ENCODE data around the gene SRBD1.

Gene SRBD1

GRCh38 chr2:45606796-45607195 is 4.3 kb downstream of the SRBD1 start:
- Histone ChIP-seq H3K36me3 (ENCODE audit: insufficient read depth, low read length) (peaks cover 23% of the 10 kb centered on the region), H3K27me3 (ENCODE audit: insufficient read depth, low read length) (no peaks in the 10 kb centered on the region), H3K4me1 (ENCODE audit: insufficient read depth, low read length) (peaks cover 11% of the 10 kb centered on the region), H3K9me3 (ENCODE audit: low read length) (no peaks in the 10 kb centered on the region), H2AFZ (ENCODE audit: low read depth, low read length) (no peak overlapping the region), H3K4me3 (ENCODE audit: low read length) (no peak overlapping the region)

GRCh38 chr2:45605116-45605515 is 6.0 kb downstream of the SRBD1 start:
- Histone ChIP-seq H2AFZ (ENCODE audit: low read depth, low read length) (no peak overlapping the region), H3K4me1 (ENCODE audit: insufficient read depth, low read length) (peaks cover 4% of the 10 kb centered on the region), H3K27me3 (ENCODE audit: insufficient read depth, low read length) (no peaks in the 10 kb centered on the region), H3K4me3 (ENCODE audit: low read length) (no peak overlapping the region), H3K36me3 (ENCODE audit: insufficient read depth, low read length) (peaks cover 39% of the 10 kb centered on the region), H3K9me3 (ENCODE audit: low read length) (no peaks in the 10 kb centered on the region)

- H3K4me3 ChIP-seq (ENCODE audit: low read length) = no peak overlapping the region
- H3K27me3 ChIP-seq (ENCODE audit: insufficient read depth, low read length) = no peaks in the 10 kb centered on the region
- no peaks in the 10 kb centered on the region for H3K9me3 ChIP-seq (ENCODE audit: low read length)
- peaks cover 61% of the 10 kb centered on the region for H3K36me3 ChIP-seq (ENCODE audit: insufficient read depth, low read length)
- no peak overlapping the region for H2AFZ ChIP-seq (ENCODE audit: low read depth, low read length)
- H3K4me1 ChIP-seq (ENCODE audit: insufficient read depth, low read length) = no peaks in the 10 kb centered on the region
Observed at GRCh38 chr2:45602624-45603023, 8.4 kb downstream of the SRBD1 start.

- Histone ChIP-seq H3K27me3 (ENCODE audit: insufficient read depth, low read length) (no peaks in the 10 kb centered on the region), H3K4me1 (ENCODE audit: insufficient read depth, low read length) (no peaks in the 10 kb centered on the region), H3K9me3 (ENCODE audit: low read length) (no peaks in the 10 kb centered on the region), H2AFZ (ENCODE audit: low read depth, low read length) (no peak overlapping the region), H3K36me3 (ENCODE audit: insufficient read depth, low read length) (peaks cover 64% of the 10 kb centered on the region), H3K4me3 (ENCODE audit: low read length) (no peak overlapping the region)
Observed at GRCh38 chr2:45598545-45598944, 12.5 kb downstream of the SRBD1 start.

GRCh38 chr2:45596761-45597160 is 14.3 kb downstream of the SRBD1 start:
- Histone ChIP-seq H3K9me3 (ENCODE audit: low read length) (no peaks in the 10 kb centered on the region), H3K4me1 (ENCODE audit: insufficient read depth, low read length) (no peaks in the 10 kb centered on the region), H3K4me3 (ENCODE audit: low read length) (no peak overlapping the region), H2AFZ (ENCODE audit: low read depth, low read length) (no peak overlapping the region), H3K36me3 (ENCODE audit: insufficient read depth, low read length) (peaks cover 61% of the 10 kb centered on the region), H3K27me3 (ENCODE audit: insufficient read depth, low read length) (no peaks in the 10 kb centered on the region)

- Histone ChIP-seq H2AFZ (ENCODE audit: low read depth, low read length) (no peak overlapping the region), H3K36me3 (ENCODE audit: insufficient read depth, low read length) (peaks cover 57% of the 10 kb centered on the region), H3K4me3 (ENCODE audit: low read length) (no peak overlapping the region), H3K27me3 (ENCODE audit: insufficient read depth, low read length) (no peaks in the 10 kb centered on the region), H3K9me3 (ENCODE audit: low read length) (no peaks in the 10 kb centered on the region), H3K4me1 (ENCODE audit: insufficient read depth, low read length) (no peaks in the 10 kb centered on the region)
Observed at GRCh38 chr2:45595721-45596435, 15.2 kb downstream of the SRBD1 start.

GRCh38 chr2:45591073-45591472 is 20.0 kb downstream of the SRBD1 start:
- Histone ChIP-seq H3K4me3 (ENCODE audit: low read length) (no peak overlapping the region), H3K36me3 (ENCODE audit: insufficient read depth, low read length) (peaks cover 30% of the 10 kb centered on the region)

GRCh38 chr2:45588158-45588829 is 22.8 kb downstream of the SRBD1 start:
- Histone ChIP-seq H3K4me1 (ENCODE audit: insufficient read depth, low read length) (no peaks in the 10 kb centered on the region), H3K9me3 (ENCODE audit: low read length) (no peaks in the 10 kb centered on the region), H3K4me3 (ENCODE audit: low read length) (no peak overlapping the region), H2AFZ (ENCODE audit: low read depth, low read length) (no peak overlapping the region), H3K27me3 (ENCODE audit: insufficient read depth, low read length) (no peaks in the 10 kb centered on the region), H3K36me3 (ENCODE audit: insufficient read depth, low read length) (peaks cover 15% of the 10 kb centered on the region)

More at GRCh38 chr2:45591073-45591472, 20.0 kb downstream of the SRBD1 start:
- no peak overlapping the region for H2AFZ ChIP-seq (ENCODE audit: low read depth, low read length)
- no peaks in the 10 kb centered on the region for H3K9me3 ChIP-seq (ENCODE audit: low read length)
- no peaks in the 10 kb centered on the region for H3K4me1 ChIP-seq (ENCODE audit: insufficient read depth, low read length)
- H3K27me3 ChIP-seq (ENCODE audit: insufficient read depth, low read length) = no peaks in the 10 kb centered on the region

GRCh38 chr2:45586600-45586999 is 24.5 kb downstream of the SRBD1 start:
- Histone ChIP-seq H3K4me3 (ENCODE audit: low read length) (no peak overlapping the region), H2AFZ (ENCODE audit: low read depth, low read length) (no peak overlapping the region)

GRCh38 chr2:45585267-45585861 is 25.7 kb downstream of the SRBD1 start:
- no peak overlapping the region for H2AFZ ChIP-seq (ENCODE audit: low read depth, low read length)
- no peaks in the 10 kb centered on the region for H3K4me1 ChIP-seq (ENCODE audit: insufficient read depth, low read length)
- no peak overlapping the region for H3K4me3 ChIP-seq (ENCODE audit: low read length)
- H3K27me3 ChIP-seq (ENCODE audit: insufficient read depth, low read length) = no peaks in the 10 kb centered on the region
- H3K9me3 ChIP-seq (ENCODE audit: low read length) = no peaks in the 10 kb centered on the region
- peaks cover 17% of the 10 kb centered on the region for H3K36me3 ChIP-seq (ENCODE audit: insufficient read depth, low read length)

More at GRCh38 chr2:45586600-45586999, 24.5 kb downstream of the SRBD1 start:
- H3K27me3 ChIP-seq (ENCODE audit: insufficient read depth, low read length) = no peaks in the 10 kb centered on the region
- H3K9me3 ChIP-seq (ENCODE audit: low read length) = no peaks in the 10 kb centered on the region
- H3K36me3 ChIP-seq (ENCODE audit: insufficient read depth, low read length) = peaks cover 14% of the 10 kb centered on the region
- no peaks in the 10 kb centered on the region for H3K4me1 ChIP-seq (ENCODE audit: insufficient read depth, low read length)

- H2AFZ ChIP-seq (ENCODE audit: low read depth, low read length) = no peak overlapping the region
- H3K9me3 ChIP-seq (ENCODE audit: low read length) = peaks cover 2% of the 10 kb centered on the region
- no peaks in the 10 kb centered on the region for H3K4me1 ChIP-seq (ENCODE audit: insufficient read depth, low read length)
- no peaks in the 10 kb centered on the region for H3K27me3 ChIP-seq (ENCODE audit: insufficient read depth, low read length)
- H3K4me3 ChIP-seq (ENCODE audit: low read length) = no peak overlapping the region
- H3K36me3 ChIP-seq (ENCODE audit: insufficient read depth, low read length) = peaks cover 17% of the 10 kb centered on the region
Observed at GRCh38 chr2:45583977-45584376, 27.1 kb downstream of the SRBD1 start.

- Histone ChIP-seq H2AFZ (ENCODE audit: low read depth, low read length) (no peak overlapping the region), H3K27me3 (ENCODE audit: insufficient read depth, low read length) (no peaks in the 10 kb centered on the region), H3K4me3 (ENCODE audit: low read length) (no peak overlapping the region), H3K9me3 (ENCODE audit: low read length) (peaks cover 2% of the 10 kb centered on the region), H3K4me1 (ENCODE audit: insufficient read depth, low read length) (no peaks in the 10 kb centered on the region), H3K36me3 (ENCODE audit: insufficient read depth, low read length) (peaks cover 23% of the 10 kb centered on the region)
Observed at GRCh38 chr2:45582522-45582921, 28.5 kb downstream of the SRBD1 start.

GRCh38 chr2:45578056-45578843 is 32.8 kb downstream of the SRBD1 start:
- H3K9me3 ChIP-seq (ENCODE audit: low read length) = peaks cover 2% of the 10 kb centered on the region
- H2AFZ ChIP-seq (ENCODE audit: low read depth, low read length) = no peak overlapping the region
- no peaks in the 10 kb centered on the region for H3K4me1 ChIP-seq (ENCODE audit: insufficient read depth, low read length)
- peaks cover 22% of the 10 kb centered on the region for H3K36me3 ChIP-seq (ENCODE audit: insufficient read depth, low read length)
- no peak overlapping the region for H3K4me3 ChIP-seq (ENCODE audit: low read length)
- H3K27me3 ChIP-seq (ENCODE audit: insufficient read depth, low read length) = no peaks in the 10 kb centered on the region

Data from neuron (in vitro differentiated cells).